B cell (primary cell): ENCODE data around the gene SORT1.

Experiments used
- CTCF ChIP-seq: fragments of 200-600 bp; IDR thresholded peaks from one replicate; pipeline ENCODE4 v1.8.0; 2022; ENCODE audit warnings: antibody characterized with exemption, mild to moderate bottlenecking
- EZH2 ChIP-seq: IDR thresholded peaks from 2 replicates; pipeline ENCODE4 v1.6.1; 2012; ENCODE audit warnings: borderline replicate concordance, low read depth, mild to moderate bottlenecking, moderate library complexity, low read length; ENCODE audit not compliant: insufficient read depth, poor library complexity, severe bottlenecking

GRCh38 chr1:109395602-109396512, 1.9 kb downstream of the SORT1 start:
- no peak for TF ChIP-seq CTCF
- TF ChIP-seq EZH2 = no peak
